Measurements from ENCODE around the gene WIPI1. TPM values are rescaled to one million over a fixed set of nuclear protein-coding genes. Genes with fewer than 3 reads are reported as not detected.

The WIPI1 gene
- total and polyA plus RNA-seq, 10 of the 15 experiments (the other 5 are each of a cell fraction or from before 2014, with no cell fraction given), result 6.5 to 44.5 (median 26.2) TPM

DNA sequence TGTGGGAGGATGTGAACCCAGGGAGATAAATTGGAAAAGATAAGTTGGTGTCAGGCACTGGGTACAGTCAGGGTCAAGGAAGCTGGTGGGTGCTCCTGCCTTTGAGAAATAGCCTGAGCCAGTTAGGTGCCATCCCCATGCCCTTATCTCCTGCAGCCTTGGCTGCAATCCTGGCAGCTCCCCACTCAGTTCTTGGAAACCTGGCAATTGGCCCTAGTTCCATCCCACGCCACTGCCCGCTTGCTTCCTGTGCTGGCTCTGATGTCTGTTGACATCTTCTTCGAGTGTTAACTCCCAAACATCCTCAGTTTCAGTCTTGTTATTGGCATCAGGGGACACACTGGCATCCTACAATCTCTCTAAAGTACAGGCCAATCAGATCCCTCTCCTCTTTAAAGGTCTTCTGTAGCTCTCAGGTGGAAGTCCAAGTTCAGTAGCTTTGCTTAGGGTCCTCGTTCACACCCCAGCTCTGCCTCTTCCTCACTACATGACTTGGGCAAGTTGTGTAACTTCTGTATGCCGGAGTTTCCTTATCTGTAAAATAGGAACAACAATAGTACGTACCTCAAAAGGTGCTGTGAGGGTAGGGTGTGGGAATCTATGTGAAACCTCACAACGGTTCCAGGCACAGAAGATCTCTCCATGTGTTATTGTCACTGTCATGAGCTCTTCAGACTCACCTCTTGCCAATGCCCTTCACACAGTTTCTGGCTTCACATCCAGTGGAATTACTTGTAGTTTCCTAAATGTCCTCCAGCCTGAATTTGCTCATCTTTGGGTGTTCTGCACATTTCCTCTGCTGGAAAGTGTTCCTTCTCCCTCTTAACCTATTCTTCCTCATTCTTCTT is 41.4 kb upstream of the WIPI1 start:
- peak overlapping the region; percentile 82 for H3K27ac ChIP-seq (ENCODE audit: control insufficient read depth, insufficient read depth)
- CTCF ChIA-PET, result interaction anchor here (1.1 to 6.2 kb wide), 15 partner anchors 9 to 479 kb away, joined by 3 to 59 read pairs (median 5); partner anchors contain the start of gene PRKAR1A
- H3K36me3 ChIP-seq (ENCODE audit: control insufficient read depth in 2 of 2, insufficient read depth in 2 of 2, low read length in 1 of 2), result no peaks in the 10 kb centered on the region
- SMC1A ChIA-PET (ENCODE audit: uncharacterized antibody, unreplicated experiment), result interaction anchor here (0.6 to 8.3 kb wide), 21 partner anchors 9 to 726 kb away, joined by 3 to 97 read pairs (median 5); partner anchors contain the start of gene PRKAR1A
- peak overlapping the region; percentile 31; the same call in 1 of the 2 replicates for H3K9ac ChIP-seq (ENCODE audit: control insufficient read depth, insufficient read depth, low read length)
- WGBS (ENCODE audit: insufficient coverage, insufficient replicate concordance, low lambda C conversion rate, missing lambda C conversion rate), result 3% methylated on average over 7 of the region's 7 CpGs
- in situ Hi-C loops (cut with MboI), result no loop called here
- no peaks in the 10 kb centered on the region for H4K20me1 ChIP-seq (ENCODE audit: control insufficient read depth, insufficient read depth)
- peak overlapping the region; percentile 18; the same call in 1 of the 2 replicates for H3K4me3 ChIP-seq
- no peak for DNase-seq (ENCODE audit: low read depth, low spot score)
- H3K4me2 ChIP-seq (ENCODE audit: control insufficient read depth, insufficient read depth), result peak overlapping the region; percentile 84
- H3K9me3 ChIP-seq (replicated peaks; ENCODE audit: control insufficient read depth, insufficient read depth, low read length), result no peaks in the 10 kb centered on the region
- RAD21 ChIA-PET (ENCODE audit: unreplicated experiment), result interaction anchor here (0.9 to 3.1 kb wide), 13 partner anchors 9 to 849 kb away, joined by 3 to 43 read pairs (median 5); partner anchors contain the start of genes AMZ2, PRKAR1A and WIPI1
- ATAC-seq, result peak; percentile 34
- no peaks in the 10 kb centered on the region for H3K27me3 ChIP-seq (replicated peaks in 1 of 2; ENCODE audit: control insufficient read depth in 2 of 2, insufficient read depth in 2 of 2, low read length in 1 of 2)
- no peaks in the 10 kb centered on the region for H3K79me2 ChIP-seq (ENCODE audit: control insufficient read depth, insufficient read depth, low read length)
- BruUV-seq (replicated peaks), result no TSS peak
- H3K4me1 ChIP-seq (ENCODE audit: control insufficient read depth, insufficient read depth, low read length), result peaks cover 26% of the 10 kb centered on the region
- TF ChIP-seq ATF7 (IDR thresholded peaks at IDR 0.05; ENCODE audit: low read depth), result no peak
- no peak for TF ChIP-seq ZZZ3 (IDR thresholded peaks at IDR 0.05; ENCODE audit: control insufficient read depth, insufficient read length, low read depth)
- TF ChIP-seq SIN3A (IDR thresholded peaks at IDR 0.05; ENCODE audit: low read depth, low read length), result no peak
- TF ChIP-seq MEF2A (IDR thresholded peaks at IDR 0.05; ENCODE audit: insufficient read depth, low read depth, low read length), result no peak
- peak; percentile 54 for FAIRE-seq
- intact Hi-C loops (cut with micrococcal nuclease; ENCODE audit: unreplicated experiment), result loop anchor here (1.0 kb wide), 1 partner anchor 14 kb away; the partner anchor contains the start of gene PRKAR1A
- H2AFZ ChIP-seq (ENCODE audit: control insufficient read depth, low read depth, low read length), result peak overlapping the region; percentile 77
- POLR2A ChIA-PET, result interaction anchor here (0.6 to 4.4 kb wide), 12 partner anchors 8 to 318 kb away, joined by 3 to 46 read pairs (median 3); partner anchors contain the start of genes PRKAR1A and WIPI1
